KOPT-K1 (cell line): ENCODE measurements around the gene HS6ST3.

Source experiments
- H3K27ac ChIP-seq: fragments of 200-600 bp; sonication (generic); 2 replicates; pipeline ENCODE4 v1.5.1; 2016; ENCODE audit warnings: antibody characterized with exemption, mild to moderate bottlenecking, low read depth, low read length; ENCODE audit not compliant: poor library complexity, severe bottlenecking
- H3K36me3 ChIP-seq: fragments of 200-600 bp; sonication (generic); 2 replicates; pipeline ENCODE4 v1.5.1; 2017; ENCODE audit warnings: antibody characterized with exemption, mild to moderate bottlenecking, low read length, moderate library complexity; ENCODE audit not compliant: insufficient read depth
- H3K9me3 ChIP-seq: fragments of 200-600 bp; sonication (generic); 2 replicates; pipeline ENCODE4 v1.5.1; 2017; ENCODE audit warnings: antibody characterized with exemption, low read length, mild to moderate bottlenecking; ENCODE audit not compliant: insufficient read depth, poor library complexity, severe bottlenecking

Gene HS6ST3

DNA sequence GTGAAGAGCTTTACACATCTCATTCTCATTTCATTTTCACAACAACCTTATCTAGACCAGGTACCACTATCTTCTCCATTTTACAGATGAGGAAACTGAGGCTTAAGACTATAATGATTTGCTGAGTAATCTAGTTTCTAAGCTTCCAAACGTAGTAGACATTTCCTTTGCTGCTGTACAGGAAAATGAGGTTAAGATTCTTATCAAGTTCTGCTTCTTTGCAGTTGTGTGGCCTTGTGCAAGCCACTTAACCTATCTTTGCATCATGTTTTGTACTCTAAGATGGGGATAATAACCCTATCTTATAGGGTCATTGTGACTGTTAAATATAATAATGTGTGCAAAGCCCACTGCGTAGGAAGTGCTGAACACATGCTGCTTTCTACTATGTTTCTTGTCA, 307.9 kb downstream of the HS6ST3 start:
- Histone ChIP-seq H3K36me3 (no peaks in the 10 kb centered on the region), H3K9me3 (no peaks in the 10 kb centered on the region), H3K27ac (no peak overlapping the region)

DNA sequence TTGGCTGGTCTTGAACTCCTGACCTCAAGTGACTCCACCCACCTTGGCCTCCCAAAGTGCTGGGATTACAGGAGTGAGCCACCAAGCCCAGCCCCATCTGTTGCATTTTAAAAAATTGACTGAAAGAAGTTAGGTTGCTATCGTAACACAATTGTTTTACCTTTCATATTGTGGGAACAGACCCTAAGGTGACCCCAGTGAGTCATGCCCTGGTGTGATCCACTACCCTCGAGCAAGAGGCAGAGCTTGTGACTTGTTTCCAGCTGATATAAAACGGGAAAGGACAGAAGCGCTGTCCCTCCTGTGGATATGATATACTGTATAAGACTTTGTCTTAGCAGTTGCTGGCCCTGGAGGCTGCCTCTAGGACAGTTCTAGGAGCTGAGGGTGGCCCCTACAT, 308.6 kb downstream of the HS6ST3 start:
- Histone ChIP-seq H3K27ac (no peak overlapping the region), H3K36me3 (no peaks in the 10 kb centered on the region), H3K9me3 (no peaks in the 10 kb centered on the region)

DNA sequence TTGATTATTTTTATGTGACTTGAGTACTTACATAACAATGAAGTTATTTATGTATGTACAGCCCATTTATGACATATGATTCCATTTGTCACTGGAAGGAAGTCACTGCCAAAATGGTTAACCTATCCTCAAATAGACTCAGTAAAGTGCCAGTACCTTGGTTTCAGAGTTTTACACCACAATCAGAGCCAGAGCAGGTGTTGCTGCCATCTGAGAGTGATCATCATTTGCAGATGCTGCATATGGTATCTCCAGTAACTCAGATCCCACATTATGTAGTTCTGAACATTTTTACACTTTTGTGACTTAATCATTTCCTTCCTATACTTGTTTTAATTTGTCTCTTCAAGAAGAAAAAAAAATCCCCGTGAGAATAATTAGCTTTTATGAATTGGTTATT, 313.3 kb downstream of the HS6ST3 start:
- no peaks in the 10 kb centered on the region for H3K36me3 ChIP-seq

DNA sequence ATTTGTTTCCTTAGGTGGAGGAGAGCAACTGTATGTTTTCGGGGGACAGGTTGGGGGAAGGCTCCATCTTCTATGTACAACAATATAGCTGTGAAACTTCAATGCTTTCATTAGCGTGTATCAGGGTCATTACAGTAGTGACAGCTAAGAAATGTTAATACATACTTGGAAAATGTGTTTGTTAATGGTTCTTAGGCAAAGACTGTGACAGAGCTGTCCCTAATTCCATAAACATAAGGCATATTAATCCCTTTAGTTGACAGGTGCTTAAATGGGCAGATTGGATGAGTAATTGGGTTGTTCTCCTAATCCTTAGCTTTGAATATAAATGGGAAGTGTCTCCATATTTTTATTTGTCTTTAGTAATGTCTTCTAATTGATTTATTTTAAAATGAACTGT, 313.7 kb downstream of the HS6ST3 start:
- no peak overlapping the region for H3K27ac ChIP-seq
- no peaks in the 10 kb centered on the region for H3K9me3 ChIP-seq
- no peaks in the 10 kb centered on the region for H3K36me3 ChIP-seq

More for the DNA sequence above, 313.3 kb downstream of the HS6ST3 start:
- H3K27ac ChIP-seq, result no peak overlapping the region
- H3K9me3 ChIP-seq, result no peaks in the 10 kb centered on the region

DNA sequence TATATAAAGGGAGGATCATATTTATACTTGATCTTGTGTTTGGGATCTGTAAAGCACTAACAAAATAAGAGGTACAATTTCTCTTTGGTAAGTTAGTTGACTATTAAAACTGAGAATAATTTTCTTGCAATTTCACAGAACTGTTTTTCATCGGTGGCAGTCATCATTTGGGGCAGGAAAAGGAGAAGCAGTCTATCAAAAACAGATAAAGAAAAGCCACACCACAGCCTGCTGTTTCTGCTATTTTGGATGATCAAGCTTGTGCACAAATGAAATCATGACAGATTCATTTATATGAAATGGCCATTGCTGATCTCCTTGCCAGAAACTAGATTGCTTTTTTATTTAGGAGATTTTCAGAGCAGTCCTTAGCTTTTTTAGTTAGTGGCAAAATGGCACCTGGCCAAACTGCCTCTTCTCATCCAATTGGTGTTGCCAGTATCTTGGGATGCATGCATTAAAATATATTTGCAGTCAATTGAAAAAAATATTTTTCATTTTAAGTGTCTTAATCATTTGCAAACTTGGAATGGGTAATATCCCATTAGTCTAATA, 326.0 kb downstream of the HS6ST3 start:
- Histone ChIP-seq H3K36me3 (no peaks in the 10 kb centered on the region), H3K9me3 (no peaks in the 10 kb centered on the region), H3K27ac (no peak overlapping the region)

DNA sequence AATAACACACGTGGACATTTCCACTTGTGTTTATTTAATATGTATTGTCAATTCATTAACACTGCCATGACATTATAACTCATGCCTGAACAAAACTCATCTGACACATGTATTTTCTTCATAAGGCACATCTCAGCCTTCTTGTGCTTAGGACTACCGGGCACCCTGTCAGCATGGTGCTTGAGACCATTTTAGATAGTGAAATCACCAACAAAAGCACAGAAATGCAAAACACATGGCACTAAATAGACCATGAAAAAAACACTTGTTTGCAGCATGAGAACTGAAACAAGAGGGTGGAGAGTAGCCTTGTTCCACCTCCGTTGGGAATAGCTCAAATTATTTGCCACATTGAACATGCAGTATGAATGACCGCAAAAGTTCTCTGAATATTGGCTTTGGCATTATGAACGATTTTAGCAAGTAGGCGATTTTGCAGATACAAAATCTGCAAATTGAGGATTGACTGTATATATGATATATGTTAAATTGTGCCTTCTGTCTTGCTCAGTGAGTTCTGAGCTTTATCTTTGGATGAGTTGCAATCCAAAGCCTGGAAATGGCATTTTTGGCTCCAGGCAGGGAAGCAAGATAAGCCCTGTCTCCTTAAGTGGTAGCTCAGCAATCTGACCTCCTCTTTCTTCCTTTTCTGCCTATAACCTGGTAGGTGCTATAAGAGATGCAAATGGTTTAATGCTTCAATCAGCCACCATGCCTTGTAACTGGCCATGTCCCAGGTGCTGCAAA, 328.2 kb downstream of the HS6ST3 start:
- Histone ChIP-seq H3K36me3 (no peaks in the 10 kb centered on the region), H3K27ac (no peak overlapping the region), H3K9me3 (no peaks in the 10 kb centered on the region)

DNA sequence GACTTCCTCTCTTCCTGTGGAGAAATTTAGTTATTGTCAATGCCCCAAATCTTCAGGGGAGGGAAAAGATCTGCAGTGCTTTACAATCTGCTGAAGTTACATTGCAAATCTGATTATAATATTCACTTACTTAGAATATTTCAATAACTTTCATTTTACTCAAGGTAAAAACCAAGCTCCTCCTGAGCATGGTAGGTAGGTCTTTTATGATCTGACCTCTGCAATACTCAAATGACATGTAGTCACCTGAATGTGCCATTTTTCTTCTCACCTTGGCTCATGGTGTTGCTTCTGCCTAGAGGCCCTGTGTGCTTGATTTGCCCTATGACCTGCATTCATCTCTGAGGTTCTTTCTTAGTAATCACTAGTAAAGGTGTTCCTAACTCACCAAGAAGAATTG, 331.4 kb downstream of the HS6ST3 start:
- H3K36me3 ChIP-seq, result no peaks in the 10 kb centered on the region
- no peak overlapping the region for H3K27ac ChIP-seq
- H3K9me3 ChIP-seq, result no peaks in the 10 kb centered on the region

DNA sequence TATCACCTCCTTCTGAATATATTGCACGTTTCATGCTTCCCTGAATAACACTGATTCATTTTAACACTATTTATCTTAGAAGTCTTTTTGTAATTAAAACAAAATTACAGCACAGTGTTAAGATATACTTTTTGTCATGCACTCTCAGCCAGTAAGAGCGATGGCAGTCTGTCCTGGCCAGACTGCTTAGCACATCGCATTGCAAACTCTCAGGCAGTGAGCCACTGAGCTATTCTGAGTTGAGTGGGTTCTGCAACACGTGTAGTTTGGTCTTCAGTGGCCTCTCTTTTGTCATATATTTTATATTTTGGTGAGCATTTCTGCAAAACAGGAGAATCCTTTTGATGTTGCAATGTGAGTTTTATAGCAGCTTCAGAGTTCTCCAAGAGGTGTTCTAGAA, 332.1 kb downstream of the HS6ST3 start:
- Histone ChIP-seq H3K36me3 (no peaks in the 10 kb centered on the region), H3K9me3 (no peaks in the 10 kb centered on the region), H3K27ac (no peak overlapping the region)

DNA sequence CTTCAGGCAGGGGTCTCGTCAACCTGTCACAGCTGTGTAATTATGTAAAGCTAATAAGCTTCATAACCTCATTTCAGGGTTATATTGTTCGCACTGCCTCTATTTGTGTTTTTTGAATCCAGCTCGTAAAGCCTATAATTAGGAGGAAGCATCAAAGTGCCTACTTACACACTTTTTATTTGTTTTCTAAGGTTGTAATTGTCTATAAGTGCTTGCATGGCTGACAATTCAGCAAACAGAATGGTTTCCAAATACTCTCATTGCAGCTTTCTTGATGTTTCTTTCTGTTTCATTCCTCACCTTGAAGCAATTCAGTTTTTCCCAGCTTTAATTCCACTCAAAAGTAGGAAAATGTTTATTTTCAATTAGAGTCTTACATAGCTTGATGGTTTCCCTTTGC, 336.3 kb downstream of the HS6ST3 start:
- no peaks in the 10 kb centered on the region for H3K9me3 ChIP-seq
- no peak overlapping the region for H3K27ac ChIP-seq
- no peaks in the 10 kb centered on the region for H3K36me3 ChIP-seq

DNA sequence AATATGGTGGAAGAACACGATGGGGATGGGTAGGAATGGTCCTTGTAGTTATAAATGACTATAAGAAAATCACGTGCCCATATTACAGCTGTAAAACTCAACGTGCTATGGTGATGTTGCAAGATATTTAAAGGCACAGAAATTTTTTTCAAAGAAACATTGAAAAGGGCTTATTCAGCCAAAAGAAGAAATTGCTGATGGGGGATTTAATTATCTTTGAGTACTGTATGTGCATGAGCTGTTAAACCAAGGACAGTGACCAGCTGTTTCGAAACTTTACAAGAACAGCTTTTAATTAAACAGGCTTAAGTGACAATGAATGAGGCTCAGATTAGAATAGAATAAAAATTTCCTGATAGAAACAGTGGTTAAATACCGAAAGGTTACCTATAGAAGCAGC, 339.0 kb downstream of the HS6ST3 start:
- H3K9me3 ChIP-seq, result no peaks in the 10 kb centered on the region
- H3K36me3 ChIP-seq, result no peaks in the 10 kb centered on the region
- H3K27ac ChIP-seq, result no peak overlapping the region

DNA sequence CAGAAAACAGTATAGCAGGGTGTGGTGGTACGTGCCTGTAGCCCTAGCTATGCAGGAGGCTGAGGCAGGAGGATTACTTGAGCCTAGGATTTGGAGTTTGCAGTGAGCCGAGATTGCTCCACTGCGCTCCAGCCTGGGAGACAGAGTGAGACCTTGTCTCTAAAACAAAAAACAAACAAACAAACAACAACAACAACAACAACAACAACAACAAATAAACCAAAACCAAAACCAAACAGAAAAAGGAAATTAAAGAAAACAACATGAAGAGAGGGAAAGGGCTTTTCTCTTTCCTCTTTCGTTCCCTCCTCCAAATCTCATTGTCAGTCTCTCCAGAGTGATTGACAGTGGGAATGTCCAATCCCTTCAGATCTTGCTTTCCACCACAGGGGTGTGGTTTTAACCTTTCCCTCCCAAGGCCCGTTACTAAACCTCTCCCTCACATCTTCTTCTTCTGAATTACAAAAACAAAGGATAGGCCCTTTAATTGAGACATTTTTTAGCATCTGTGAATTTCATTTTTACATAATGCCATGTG, 341.2 kb downstream of the HS6ST3 start:
- H3K9me3 ChIP-seq, result no peaks in the 10 kb centered on the region
- H3K36me3 ChIP-seq, result no peaks in the 10 kb centered on the region
- no peak overlapping the region for H3K27ac ChIP-seq

DNA sequence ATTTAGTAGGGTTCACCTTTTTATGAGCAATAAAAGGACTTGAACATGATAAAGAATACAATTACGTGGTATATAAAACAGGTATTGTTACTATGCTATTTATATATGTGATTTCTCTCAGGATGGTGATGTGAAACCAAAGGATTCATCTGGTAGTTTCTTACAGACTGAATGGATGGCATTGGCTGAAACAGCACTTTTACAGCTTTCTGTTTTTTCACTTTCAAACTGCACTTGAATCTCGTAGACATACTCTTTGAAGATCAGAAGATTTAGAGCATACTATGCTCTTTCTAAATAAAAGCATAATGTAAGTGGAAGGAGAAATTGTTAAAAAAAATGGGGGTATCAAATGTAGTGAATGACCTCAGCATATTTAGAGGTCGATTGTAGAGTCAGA, 354.8 kb downstream of the HS6ST3 start:
- H3K9me3 ChIP-seq, result no peaks in the 10 kb centered on the region
- H3K27ac ChIP-seq, result no peak overlapping the region
- no peaks in the 10 kb centered on the region for H3K36me3 ChIP-seq

DNA sequence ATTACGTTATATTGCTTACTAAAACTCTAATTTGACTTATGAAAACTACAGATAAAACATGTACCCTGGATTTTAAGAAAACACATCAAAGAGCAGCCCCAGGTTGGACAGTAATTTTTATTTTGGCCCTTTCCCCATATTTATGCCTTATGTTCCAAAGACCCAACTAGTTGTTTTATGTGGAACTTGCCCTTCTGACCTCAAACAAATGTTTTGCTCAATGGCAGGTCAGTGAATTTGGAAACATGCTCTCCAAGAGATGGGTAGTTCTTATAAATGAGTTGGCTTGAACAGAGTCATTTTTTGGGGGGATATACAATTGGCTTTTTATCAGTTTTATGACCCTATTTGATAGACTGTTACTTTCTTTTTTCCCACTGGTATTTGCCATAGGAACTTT, 360.0 kb downstream of the HS6ST3 start:
- H3K9me3 ChIP-seq, result no peaks in the 10 kb centered on the region
- no peaks in the 10 kb centered on the region for H3K36me3 ChIP-seq
- no peak overlapping the region for H3K27ac ChIP-seq

DNA sequence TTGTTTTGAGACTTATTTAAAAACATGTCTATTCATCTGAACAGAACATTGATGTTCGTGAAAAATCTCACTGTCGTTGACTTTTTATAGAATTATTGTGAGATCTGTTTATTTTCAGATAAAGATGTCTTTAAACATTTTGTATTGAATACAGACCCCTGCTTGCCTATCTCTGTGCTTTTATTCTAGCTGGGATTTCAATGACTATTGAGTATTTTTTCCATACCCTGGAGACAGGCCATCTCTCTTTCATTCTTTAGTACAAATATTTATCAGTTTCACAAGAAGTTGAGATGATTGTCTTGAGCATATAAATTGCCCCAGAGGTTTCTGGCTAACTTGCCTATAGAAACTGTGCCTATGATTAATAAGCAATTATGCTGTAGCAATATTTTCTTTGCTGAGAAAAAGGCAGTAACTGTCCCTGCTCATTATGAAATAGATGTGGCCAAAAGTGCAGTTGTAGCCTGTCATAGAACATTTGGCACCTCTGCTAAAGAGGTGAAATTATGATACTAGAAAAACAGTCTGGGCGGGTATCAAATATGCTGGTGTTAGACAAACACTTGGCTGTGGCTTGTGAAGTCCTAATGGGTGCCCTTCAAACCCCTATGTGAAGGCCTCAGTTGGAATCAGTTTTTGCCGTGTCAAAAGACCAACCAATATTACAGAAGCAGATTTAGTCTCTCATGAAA, 360.6 kb downstream of the HS6ST3 start:
- H3K36me3 ChIP-seq, result no peaks in the 10 kb centered on the region
- H3K9me3 ChIP-seq, result no peaks in the 10 kb centered on the region

DNA sequence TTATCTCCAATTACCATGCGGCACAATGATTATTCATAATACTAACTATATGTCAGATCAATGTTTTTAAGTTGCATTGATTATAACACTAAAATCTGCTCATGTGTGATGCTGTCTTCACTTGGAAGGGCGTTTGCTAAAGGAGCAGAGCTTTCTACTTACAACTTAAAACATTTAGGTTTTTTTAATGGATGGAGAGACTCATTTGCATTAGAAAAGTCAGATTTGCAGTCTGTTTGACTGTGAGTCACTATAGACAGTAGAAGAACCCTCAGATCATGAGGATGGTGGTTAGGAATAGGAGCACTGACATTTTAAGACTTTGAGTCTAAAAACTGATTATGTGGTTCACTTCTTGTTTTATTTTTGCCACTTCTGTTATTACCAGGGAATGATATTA, 364.6 kb downstream of the HS6ST3 start:
- no peak overlapping the region for H3K27ac ChIP-seq
- H3K36me3 ChIP-seq, result no peaks in the 10 kb centered on the region
- H3K9me3 ChIP-seq, result no peaks in the 10 kb centered on the region

More for the DNA sequence above, 360.6 kb downstream of the HS6ST3 start:
- no peak overlapping the region for H3K27ac ChIP-seq
